ENCODE results near the gene SLC9C2.
"Not testable (repeated sequence)": the region's sequence is repeated elsewhere in the genome, so short reads cannot be mapped to it uniquely, and the experiment has no call there.

Gene SLC9C2

GRCh38 chr1:173527151-173527826, 75.6 kb downstream of the SLC9C2 start:
- H3K4me1 ChIP-seq (ENCODE audit: control insufficient read depth, insufficient read depth, low read length, unreplicated experiment) = peaks cover 10% of the 10 kb centered on the region
- H3K79me2 ChIP-seq (ENCODE audit: control insufficient read depth, insufficient read depth, low read length, unreplicated experiment) = no peaks in the 10 kb centered on the region
- H3K27me3 ChIP-seq (ENCODE audit: insufficient read depth, low read length) = no peaks in the 10 kb centered on the region
- H3K4me3 ChIP-seq (ENCODE audit: low read depth, low read length) = no peak overlapping the region
- no peak overlapping the region for H2AFZ ChIP-seq (ENCODE audit: low read length, unreplicated experiment)
- peak overlapping the region; percentile 31; the same call in 1 of the 2 replicates for H3K27ac ChIP-seq (ENCODE audit: low read depth, low read length)
- H3K36me3 ChIP-seq (ENCODE audit: insufficient read depth, low read length) = no peaks in the 10 kb centered on the region

- H3K79me2 ChIP-seq (ENCODE audit: control insufficient read depth, insufficient read depth, low read length, unreplicated experiment) = no peaks in the 10 kb centered on the region
- peaks cover 8% of the 10 kb centered on the region for H3K4me1 ChIP-seq (ENCODE audit: control insufficient read depth, insufficient read depth, low read length, unreplicated experiment)
- no peaks in the 10 kb centered on the region for H3K27me3 ChIP-seq (ENCODE audit: insufficient read depth, low read length)
- H3K36me3 ChIP-seq (ENCODE audit: insufficient read depth, low read length) = no peaks in the 10 kb centered on the region
- no peak overlapping the region for H3K4me3 ChIP-seq (ENCODE audit: low read depth, low read length)
- H2AFZ ChIP-seq (ENCODE audit: low read length, unreplicated experiment) = no peak overlapping the region
- H3K27ac ChIP-seq (ENCODE audit: low read depth, low read length) = no peak overlapping the region
Observed at GRCh38 chr1:173525926-173526325, 76.9 kb downstream of the SLC9C2 start.

- H3K27ac ChIP-seq (ENCODE audit: low read depth, low read length) = no peak overlapping the region
- H2AFZ ChIP-seq (ENCODE audit: low read length, unreplicated experiment) = no peak overlapping the region
- no peaks in the 10 kb centered on the region for H3K36me3 ChIP-seq (ENCODE audit: insufficient read depth, low read length)
- H3K4me3 ChIP-seq (ENCODE audit: low read depth, low read length) = no peak overlapping the region
- H3K79me2 ChIP-seq (ENCODE audit: control insufficient read depth, insufficient read depth, low read length, unreplicated experiment) = no peaks in the 10 kb centered on the region
- H3K4me1 ChIP-seq (ENCODE audit: control insufficient read depth, insufficient read depth, low read length, unreplicated experiment) = peaks cover 7% of the 10 kb centered on the region
- H3K27me3 ChIP-seq (ENCODE audit: insufficient read depth, low read length) = no peaks in the 10 kb centered on the region
Observed at GRCh38 chr1:173523329-173523728, 79.5 kb downstream of the SLC9C2 start.

GRCh38 chr1:173520799-173521198, 82.1 kb downstream of the SLC9C2 start:
- no peaks in the 10 kb centered on the region for H3K79me2 ChIP-seq (ENCODE audit: control insufficient read depth, insufficient read depth, low read length, unreplicated experiment)
- no peak overlapping the region for H2AFZ ChIP-seq (ENCODE audit: low read length, unreplicated experiment)
- H3K4me1 ChIP-seq (ENCODE audit: control insufficient read depth, insufficient read depth, low read length, unreplicated experiment) = no peaks in the 10 kb centered on the region
- peaks cover 5% of the 10 kb centered on the region; the same call in 1 of the 2 replicates for H3K27me3 ChIP-seq (ENCODE audit: insufficient read depth, low read length)
- H3K36me3 ChIP-seq (ENCODE audit: insufficient read depth, low read length) = no peaks in the 10 kb centered on the region
- H3K4me3 ChIP-seq (ENCODE audit: low read depth, low read length) = no peak overlapping the region
- no peak overlapping the region for H3K27ac ChIP-seq (ENCODE audit: low read depth, low read length)

- not testable (repeated sequence) for H3K79me2 ChIP-seq (ENCODE audit: control insufficient read depth, insufficient read depth, low read length, unreplicated experiment); H3K27ac ChIP-seq (ENCODE audit: low read depth, low read length); H3K4me3 ChIP-seq (ENCODE audit: low read depth, low read length)
Observed at GRCh38 chr1:173514503-173514902, 88.4 kb downstream of the SLC9C2 start.

GRCh38 chr1:173509797-173510196, 93.1 kb downstream of the SLC9C2 start:
- Histone ChIP-seq H3K36me3 (ENCODE audit: insufficient read depth, low read length) (no peaks in the 10 kb centered on the region), H3K4me1 (ENCODE audit: control insufficient read depth, insufficient read depth, low read length, unreplicated experiment) (peaks cover 16% of the 10 kb centered on the region), H3K79me2 (ENCODE audit: control insufficient read depth, insufficient read depth, low read length, unreplicated experiment) (no peaks in the 10 kb centered on the region), H2AFZ (ENCODE audit: low read length, unreplicated experiment) (peak overlapping the region; percentile 12), H3K27me3 (ENCODE audit: insufficient read depth, low read length) (no peaks in the 10 kb centered on the region), H3K27ac (ENCODE audit: low read depth, low read length) (no peak overlapping the region), H3K4me3 (ENCODE audit: low read depth, low read length) (no peak overlapping the region)

More at GRCh38 chr1:173514503-173514902, 88.4 kb downstream of the SLC9C2 start:
- not testable (repeated sequence) for H3K36me3 ChIP-seq (ENCODE audit: insufficient read depth, low read length); H2AFZ ChIP-seq (ENCODE audit: low read length, unreplicated experiment); H3K4me1 ChIP-seq (ENCODE audit: control insufficient read depth, insufficient read depth, low read length, unreplicated experiment)
- H3K27me3 ChIP-seq (ENCODE audit: insufficient read depth, low read length) = peaks cover 12% of the 10 kb centered on the region

GRCh38 chr1:173508541-173508940, 94.3 kb downstream of the SLC9C2 start:
- Histone ChIP-seq H2AFZ (ENCODE audit: low read length, unreplicated experiment) (no peak overlapping the region), H3K4me1 (ENCODE audit: control insufficient read depth, insufficient read depth, low read length, unreplicated experiment) (peaks cover 16% of the 10 kb centered on the region), H3K36me3 (ENCODE audit: insufficient read depth, low read length) (no peaks in the 10 kb centered on the region), H3K79me2 (ENCODE audit: control insufficient read depth, insufficient read depth, low read length, unreplicated experiment) (no peaks in the 10 kb centered on the region), H3K27me3 (ENCODE audit: insufficient read depth, low read length) (no peaks in the 10 kb centered on the region), H3K4me3 (ENCODE audit: low read depth, low read length) (no peak overlapping the region), H3K27ac (ENCODE audit: low read depth, low read length) (no peak overlapping the region)

GRCh38 chr1:173507847-173508209, 95.0 kb downstream of the SLC9C2 start:
- no peak overlapping the region for H3K4me3 ChIP-seq (ENCODE audit: low read depth, low read length)
- peaks cover 16% of the 10 kb centered on the region for H3K4me1 ChIP-seq (ENCODE audit: control insufficient read depth, insufficient read depth, low read length, unreplicated experiment)
- peak overlapping the region; percentile 27; the same call in 1 of the 2 replicates for H3K27ac ChIP-seq (ENCODE audit: low read depth, low read length)
- no peaks in the 10 kb centered on the region for H3K36me3 ChIP-seq (ENCODE audit: insufficient read depth, low read length)
- H3K27me3 ChIP-seq (ENCODE audit: insufficient read depth, low read length) = no peaks in the 10 kb centered on the region
- H2AFZ ChIP-seq (ENCODE audit: low read length, unreplicated experiment) = peak overlapping the region; percentile 76
- no peaks in the 10 kb centered on the region for H3K79me2 ChIP-seq (ENCODE audit: control insufficient read depth, insufficient read depth, low read length, unreplicated experiment)

GRCh38 chr1:173507205-173507846, 95.5 kb downstream of the SLC9C2 start:
- peak overlapping the region; percentile 76 for H2AFZ ChIP-seq (ENCODE audit: low read length, unreplicated experiment)
- no peak overlapping the region for H3K4me3 ChIP-seq (ENCODE audit: low read depth, low read length)

GRCh38 chr1:173506437-173506836, 96.4 kb downstream of the SLC9C2 start:
- H3K27me3 ChIP-seq (ENCODE audit: insufficient read depth, low read length) = no peaks in the 10 kb centered on the region
- no peak overlapping the region for H2AFZ ChIP-seq (ENCODE audit: low read length, unreplicated experiment)
- H3K27ac ChIP-seq (ENCODE audit: low read depth, low read length) = peak overlapping the region; percentile 27; the same call in 1 of the 2 replicates
- H3K4me3 ChIP-seq (ENCODE audit: low read depth, low read length) = no peak overlapping the region
- peaks cover 16% of the 10 kb centered on the region for H3K4me1 ChIP-seq (ENCODE audit: control insufficient read depth, insufficient read depth, low read length, unreplicated experiment)
- H3K79me2 ChIP-seq (ENCODE audit: control insufficient read depth, insufficient read depth, low read length, unreplicated experiment) = no peaks in the 10 kb centered on the region
- H3K36me3 ChIP-seq (ENCODE audit: insufficient read depth, low read length) = no peaks in the 10 kb centered on the region

More at GRCh38 chr1:173507205-173507846, 95.5 kb downstream of the SLC9C2 start:
- Histone ChIP-seq H3K27me3 (ENCODE audit: insufficient read depth, low read length) (no peaks in the 10 kb centered on the region), H3K27ac (ENCODE audit: low read depth, low read length) (peak overlapping the region; percentile 27; the same call in 1 of the 2 replicates), H3K4me1 (ENCODE audit: control insufficient read depth, insufficient read depth, low read length, unreplicated experiment) (peaks cover 16% of the 10 kb centered on the region), H3K36me3 (ENCODE audit: insufficient read depth, low read length) (no peaks in the 10 kb centered on the region), H3K79me2 (ENCODE audit: control insufficient read depth, insufficient read depth, low read length, unreplicated experiment) (no peaks in the 10 kb centered on the region)

- Histone ChIP-seq H2AFZ (ENCODE audit: low read length, unreplicated experiment) (no peak overlapping the region), H3K27ac (ENCODE audit: low read depth, low read length) (no peak overlapping the region), H3K4me1 (ENCODE audit: control insufficient read depth, insufficient read depth, low read length, unreplicated experiment) (peaks cover 16% of the 10 kb centered on the region), H3K27me3 (ENCODE audit: insufficient read depth, low read length) (no peaks in the 10 kb centered on the region), H3K4me3 (ENCODE audit: low read depth, low read length) (no peak overlapping the region), H3K36me3 (ENCODE audit: insufficient read depth, low read length) (no peaks in the 10 kb centered on the region), H3K79me2 (ENCODE audit: control insufficient read depth, insufficient read depth, low read length, unreplicated experiment) (no peaks in the 10 kb centered on the region)
Observed at GRCh38 chr1:173505391-173505790, 97.5 kb downstream of the SLC9C2 start.
